Activated naive CD4-positive, alpha-beta T cell treated with anti-CD3 and anti-CD28 coated beads for 36 hours (primary cell): Measurements from ENCODE around the gene PRKCI. TPM values are rescaled to one million over a fixed set of nuclear protein-coding genes. Genes with fewer than 3 reads are reported as not detected.
A peak's percentile ranks its signal among the peaks of the same experiment; 100 is the strongest.
"Not testable (repeated sequence)": the region's sequence is repeated elsewhere in the genome, so short reads cannot be mapped to it uniquely, and the experiment has no call there.

ENCODE experiments used
- CTCF ChIA-PET: fragments of 350-600 bp; sonication (Branson Sonifier 250); formaldehyde crosslinking; loops from one replicate; lab custom pipeline; 2021; ENCODE audit warnings: antibody characterized with exemption; lab: Charles Lee
- DNase-seq: peaks from one replicate; pipeline ENCODE4 v3.0.0-alpha.2; 2020
- H3K27ac Mint-ChIP-seq: one replicate; pipeline ENCODE4 v1.8.0; 2021; ENCODE audit warnings: mild to moderate bottlenecking, mixed read lengths
- H3K27me3 Mint-ChIP-seq: one replicate; pipeline ENCODE4 v1.8.0; 2021; ENCODE audit warnings: low read depth, mixed read lengths
- H3K36me3 Mint-ChIP-seq: one replicate; pipeline ENCODE4 v1.8.0; 2021; ENCODE audit warnings: low read depth, mixed read lengths
- H3K4me1 Mint-ChIP-seq: one replicate; pipeline ENCODE4 v1.8.0; 2021; ENCODE audit warnings: low read depth, mixed read lengths
- H3K4me3 Mint-ChIP-seq: one replicate; pipeline ENCODE4 v1.8.0; 2021; ENCODE audit warnings: mild to moderate bottlenecking, moderate library complexity, mixed read lengths
- H3K9me3 Mint-ChIP-seq: one replicate; pipeline ENCODE4 v1.8.0; 2021; ENCODE audit warnings: mixed read lengths
- intact Hi-C: fragments of 100-400 bp; cut with micrococcal nuclease; formaldehyde crosslinking; loops from one replicate; pipeline ENCODE4 v1.15.1; 2023
- total RNA-seq, 2 experiments: library from RNA; stranded (reverse); gene quantifications; one replicate each; pipeline ENCODE4 v1.2.3, GENCODE V29; 2021

The PRKCI gene
- total RNA-seq, 2 experiments from 2014 or later, result 20.8 to 23.0 TPM

DNA sequence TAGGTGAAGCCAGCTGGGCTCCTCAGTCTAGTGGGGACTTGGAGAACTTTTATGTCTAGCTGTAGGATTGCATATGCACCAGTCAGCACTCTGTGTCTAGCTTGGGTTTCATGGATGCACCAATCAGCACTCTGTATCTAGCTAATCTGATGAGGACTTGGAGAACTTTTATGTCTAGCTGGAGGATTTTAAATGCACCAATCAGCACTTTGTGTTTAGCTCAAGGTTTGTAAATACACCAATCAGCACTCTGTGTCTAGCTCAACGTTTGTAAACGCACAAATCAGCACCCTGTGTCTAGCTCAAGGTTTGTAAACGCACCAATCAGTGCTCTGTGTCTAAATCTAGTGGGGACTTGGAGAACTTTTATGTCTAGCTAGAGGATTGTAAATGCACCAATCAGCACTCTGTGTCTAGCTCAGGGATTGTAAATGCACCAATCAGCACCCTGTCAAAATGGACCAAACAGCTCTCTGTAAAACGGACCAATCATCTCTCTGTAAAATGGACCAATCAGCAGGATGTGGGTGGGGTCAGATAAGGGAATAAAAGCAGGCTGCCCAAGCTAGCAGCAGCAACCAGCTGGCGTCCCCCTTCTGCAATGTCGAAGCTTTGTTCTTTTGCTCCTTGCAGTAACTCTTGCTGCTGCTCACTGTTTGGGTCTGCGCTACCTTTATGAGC, 105.8 kb downstream of the PRKCI start:
- H3K27ac Mint-ChIP-seq, H3K27me3 Mint-ChIP-seq, H3K36me3 Mint-ChIP-seq, DNase-seq, H3K4me3 Mint-ChIP-seq, H3K4me1 Mint-ChIP-seq, intact Hi-C loops, H3K9me3 Mint-ChIP-seq: not testable (repeated sequence)
- CTCF ChIA-PET, result interaction anchor here (0.6 to 1.3 kb wide), 2 partner anchors 11 to 207 kb away, joined by 3 read pairs; no protein-coding TSS in a partner anchor

DNA sequence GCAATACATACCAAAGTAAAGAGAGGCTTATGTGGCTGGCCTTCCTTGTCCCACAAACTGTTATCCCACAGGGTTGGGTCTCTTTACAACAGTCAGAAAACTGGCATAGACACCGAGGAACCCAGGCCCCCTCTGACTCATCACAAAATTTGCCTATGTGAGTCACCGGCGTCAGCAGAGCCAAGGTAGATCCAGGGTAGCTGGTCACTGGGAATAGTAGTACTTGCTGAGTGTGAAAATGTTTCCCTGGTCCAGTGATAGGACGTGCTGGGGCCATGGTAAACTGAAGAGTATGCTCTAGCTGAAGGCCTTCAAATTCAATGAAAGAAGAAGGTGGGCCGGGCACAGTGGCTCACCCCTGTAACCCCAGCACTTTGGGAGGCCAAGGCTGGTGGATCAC, 108.1 kb downstream of the PRKCI start:
- no peaks in the 10 kb centered on the region for H3K4me1 Mint-ChIP-seq
- no peak overlapping the region for H3K27ac Mint-ChIP-seq
- H3K4me3 Mint-ChIP-seq, result no peak overlapping the region
- intact Hi-C loops, result no loop called here
- peaks cover 5% of the 10 kb centered on the region for H3K9me3 Mint-ChIP-seq
- peaks cover under 1% of the 10 kb centered on the region for H3K27me3 Mint-ChIP-seq
- H3K36me3 Mint-ChIP-seq, result no peaks in the 10 kb centered on the region
- DNase-seq, result no peak
- CTCF ChIA-PET, result no interaction called here

DNA sequence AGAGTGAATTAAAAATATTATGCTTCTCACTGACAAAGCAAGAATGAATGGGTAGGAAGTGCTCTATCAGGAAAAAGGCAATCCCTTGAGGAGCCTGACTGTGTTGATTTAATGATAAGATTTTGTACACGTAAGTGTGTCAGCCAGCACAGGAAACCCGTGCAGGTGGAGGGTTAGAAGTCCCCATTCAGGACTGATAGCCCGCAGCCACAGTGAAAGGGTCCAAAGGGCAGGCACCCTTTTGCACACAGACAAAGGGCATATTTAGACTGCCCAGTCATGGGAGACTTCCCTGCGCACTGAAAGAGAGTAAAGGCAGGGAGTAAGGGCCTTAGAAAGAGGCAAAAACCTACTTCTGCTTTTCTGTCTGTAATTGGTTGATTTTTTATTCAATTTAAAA, 108.9 kb downstream of the PRKCI start:
- H3K27me3 Mint-ChIP-seq, result no peaks in the 10 kb centered on the region
- no peak overlapping the region for H3K4me3 Mint-ChIP-seq
- CTCF ChIA-PET, result no interaction called here
- intact Hi-C loops, result no loop called here
- no peak for DNase-seq
- H3K4me1 Mint-ChIP-seq, result no peaks in the 10 kb centered on the region
- no peaks in the 10 kb centered on the region for H3K36me3 Mint-ChIP-seq
- H3K9me3 Mint-ChIP-seq, result peaks cover 5% of the 10 kb centered on the region
- no peak overlapping the region for H3K27ac Mint-ChIP-seq

DNA sequence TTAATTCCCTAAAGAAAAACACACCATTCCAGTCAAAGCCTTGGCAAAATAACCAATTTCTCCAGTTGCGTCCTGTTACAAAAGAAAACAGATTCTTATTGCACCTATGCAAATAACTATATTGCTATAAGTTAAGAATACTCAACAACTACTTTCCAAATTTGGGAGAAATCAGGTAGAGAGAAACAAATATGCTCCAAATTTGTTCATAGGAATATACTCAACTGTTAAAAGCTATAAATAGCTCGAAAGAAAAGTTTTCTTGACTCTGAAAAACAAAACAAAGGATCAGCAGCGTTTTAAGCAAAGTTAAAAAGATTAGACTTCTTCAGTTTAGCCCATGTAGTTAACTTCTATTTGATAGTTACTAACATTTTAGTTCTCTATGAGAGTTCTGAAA, 115.2 kb downstream of the PRKCI start:
- Mint-ChIP-seq H3K36me3 (no peaks in the 10 kb centered on the region), H3K4me1 (no peaks in the 10 kb centered on the region), H3K27ac (no peak overlapping the region), H3K9me3 (peaks cover 16% of the 10 kb centered on the region), H3K4me3 (no peak overlapping the region), H3K27me3 (no peaks in the 10 kb centered on the region)
- DNase-seq, result no peak
- CTCF ChIA-PET, result interaction anchor here (0.5 to 0.6 kb wide), 2 partner anchors 61 to 475 kb away, joined by 3 to 4 read pairs; no protein-coding TSS in a partner anchor
- intact Hi-C loops, result no loop called here

DNA sequence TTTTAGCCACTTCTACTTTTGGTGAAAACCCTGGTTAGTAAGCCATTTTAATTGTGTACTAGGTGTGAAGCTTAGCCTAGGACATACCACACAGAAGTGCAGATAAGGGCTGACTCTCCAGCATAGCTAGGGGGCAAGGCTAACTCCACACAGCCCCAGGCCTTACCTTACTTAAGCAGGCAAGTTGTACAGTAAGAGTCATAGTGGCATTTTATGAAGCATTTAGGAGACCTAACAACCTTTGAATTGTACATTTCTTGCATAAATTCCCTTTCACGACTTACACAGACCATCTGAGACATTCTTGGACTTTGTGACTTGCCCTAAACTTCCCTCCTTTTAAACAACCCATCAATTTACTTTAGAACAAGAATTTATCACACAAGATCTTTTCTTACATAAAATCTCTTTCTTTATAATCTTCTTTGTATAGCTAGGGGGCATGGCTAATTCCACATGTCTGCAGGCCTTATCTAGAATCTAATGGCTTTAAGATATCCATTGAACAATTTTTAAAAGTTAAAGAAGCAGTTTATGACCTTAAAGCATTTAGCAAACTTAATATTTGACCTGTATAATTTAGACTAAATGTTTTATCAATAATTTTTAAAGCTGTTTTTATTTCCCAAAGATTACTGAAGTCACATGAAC, 116.6 kb downstream of the PRKCI start:
- peaks cover 16% of the 10 kb centered on the region for H3K9me3 Mint-ChIP-seq
- no peak overlapping the region for H3K4me3 Mint-ChIP-seq
- intact Hi-C loops, result no loop called here
- H3K27me3 Mint-ChIP-seq, result no peaks in the 10 kb centered on the region
- DNase-seq, result no peak
- no peaks in the 10 kb centered on the region for H3K36me3 Mint-ChIP-seq
- H3K27ac Mint-ChIP-seq, result no peak overlapping the region
- CTCF ChIA-PET, result interaction anchor here (0.6 to 1.5 kb wide), 2 partner anchors 10 to 28 kb away, joined by 3 to 5 read pairs; no protein-coding TSS in a partner anchor
- no peaks in the 10 kb centered on the region for H3K4me1 Mint-ChIP-seq

DNA sequence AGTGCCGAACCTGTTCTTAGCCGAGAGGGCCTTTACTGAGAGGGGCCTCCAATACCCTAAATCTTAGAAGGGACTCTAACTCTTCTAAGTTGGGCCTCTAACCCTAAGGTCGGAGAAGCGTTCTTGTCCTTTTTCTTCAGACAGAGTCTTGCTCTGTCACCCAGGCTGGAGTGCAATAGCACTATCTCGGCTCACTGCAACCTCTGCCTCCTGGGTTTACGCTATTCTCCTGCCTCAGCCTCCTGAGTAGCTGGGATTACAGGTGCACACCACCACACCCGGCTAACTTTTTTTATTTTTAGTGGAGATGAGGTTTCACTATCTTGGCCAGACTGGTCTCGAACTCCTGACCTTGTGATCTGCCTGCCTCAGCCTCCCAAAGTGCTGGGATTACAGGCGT, 120.0 kb downstream of the PRKCI start:
- CTCF ChIA-PET, result interaction anchor here (0.9 kb wide), 1 partner anchor 13 kb away, joined by 3 read pairs; no protein-coding TSS in a partner anchor
- H3K27me3 Mint-ChIP-seq, H3K36me3 Mint-ChIP-seq, H3K4me3 Mint-ChIP-seq, DNase-seq, H3K27ac Mint-ChIP-seq, H3K4me1 Mint-ChIP-seq, intact Hi-C loops: not testable (repeated sequence)
- H3K9me3 Mint-ChIP-seq, result peaks cover 14% of the 10 kb centered on the region

DNA sequence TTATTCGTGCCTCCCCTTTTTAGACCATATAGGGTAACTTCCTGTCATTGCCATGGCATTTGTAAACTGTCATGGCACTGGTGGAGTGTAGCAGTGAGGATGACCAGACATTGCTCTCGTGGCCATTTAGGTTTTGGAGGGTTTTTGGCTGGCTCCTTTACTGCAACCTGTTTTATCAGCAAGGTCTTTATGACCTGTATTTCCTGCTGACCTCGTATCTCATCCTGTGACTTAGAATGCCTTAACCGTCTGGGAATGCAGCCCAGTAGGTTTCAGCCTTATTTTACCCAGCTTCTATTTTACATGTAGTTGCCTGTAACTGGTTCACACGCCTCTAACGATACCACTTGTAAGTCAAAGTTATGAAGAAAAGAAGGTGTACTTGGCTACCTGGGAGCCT, 121.6 kb downstream of the PRKCI start:
- H3K4me1 Mint-ChIP-seq, intact Hi-C loops, H3K36me3 Mint-ChIP-seq, DNase-seq, H3K27ac Mint-ChIP-seq, H3K9me3 Mint-ChIP-seq, CTCF ChIA-PET, H3K27me3 Mint-ChIP-seq, H3K4me3 Mint-ChIP-seq: not testable (repeated sequence)

DNA sequence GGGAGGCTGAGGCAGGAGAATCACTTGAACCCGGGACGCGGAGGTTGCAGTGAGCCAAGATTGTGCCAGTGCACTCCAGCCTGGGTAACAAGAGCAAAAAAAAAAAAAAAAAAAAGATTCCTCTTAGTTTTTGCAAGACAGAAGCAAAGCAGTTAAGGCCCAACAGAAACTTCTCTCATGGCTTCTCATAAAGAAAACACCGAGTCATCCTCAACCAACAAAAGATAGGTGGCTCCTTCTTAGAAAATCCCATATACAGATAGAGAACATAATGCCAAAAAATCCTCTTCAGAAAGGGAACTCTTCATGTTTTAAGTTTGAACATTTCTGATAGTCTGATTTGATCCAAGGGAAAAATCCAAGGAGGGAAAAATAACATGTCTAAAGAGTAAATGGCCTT, 122.7 kb downstream of the PRKCI start:
- H3K9me3 Mint-ChIP-seq, result no peaks in the 10 kb centered on the region
- peaks cover 5% of the 10 kb centered on the region for H3K4me1 Mint-ChIP-seq
- peak overlapping the region; percentile 30 for H3K27ac Mint-ChIP-seq
- intact Hi-C loops, result no loop called here
- H3K4me3 Mint-ChIP-seq, result no peak overlapping the region
- no peak for DNase-seq
- H3K36me3 Mint-ChIP-seq, result no peaks in the 10 kb centered on the region
- CTCF ChIA-PET, result no interaction called here
- H3K27me3 Mint-ChIP-seq, result no peaks in the 10 kb centered on the region

DNA sequence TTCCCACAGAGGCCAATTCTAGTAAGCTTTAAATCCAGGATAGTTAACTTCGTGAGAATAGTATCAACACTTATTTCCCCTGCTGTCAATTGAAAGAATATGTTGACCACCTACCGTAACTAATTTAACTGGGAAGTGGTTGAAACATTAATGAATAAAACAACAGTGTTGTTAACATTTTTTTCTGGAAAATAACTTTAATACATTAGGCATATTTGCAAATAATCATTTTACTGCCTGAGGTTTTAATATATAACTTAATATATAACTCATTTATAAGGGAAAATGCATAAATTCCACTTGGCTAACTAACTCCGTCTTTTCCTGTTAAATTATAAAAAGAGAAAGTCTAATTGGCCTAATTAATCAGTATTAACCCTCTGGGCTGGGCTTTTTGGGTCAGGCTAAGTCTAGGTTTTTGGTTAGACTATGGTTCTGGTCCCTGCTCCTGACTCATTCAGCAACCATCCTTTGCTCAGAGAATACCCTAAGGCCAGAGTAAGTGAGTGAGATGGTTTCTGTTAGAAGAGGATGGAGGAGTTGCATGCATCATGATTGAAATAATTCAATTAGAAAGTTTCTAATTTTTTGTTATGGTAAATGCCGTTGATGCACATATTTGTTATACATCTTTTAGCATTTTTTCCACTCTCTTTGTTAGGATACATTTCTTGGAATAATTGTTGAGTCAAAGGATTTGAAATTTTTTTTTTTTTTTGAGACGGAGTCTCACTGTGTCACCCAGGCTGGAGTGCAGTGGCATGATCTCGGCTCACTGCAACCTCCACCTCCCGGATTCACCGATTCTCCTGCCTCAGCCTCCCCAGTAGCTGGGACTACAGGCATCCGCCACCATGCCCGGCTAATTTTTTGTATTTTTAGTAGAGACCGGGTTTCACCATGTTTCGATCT, 124.5 kb downstream of the PRKCI start:
- no peak for DNase-seq
- CTCF ChIA-PET, result no interaction called here
- Mint-ChIP-seq H3K27me3 (no peaks in the 10 kb centered on the region), H3K9me3 (no peaks in the 10 kb centered on the region), H3K27ac (no peak overlapping the region), H3K4me3 (no peak overlapping the region), H3K4me1 (peaks cover 8% of the 10 kb centered on the region), H3K36me3 (no peaks in the 10 kb centered on the region)
- intact Hi-C loops, result no loop called here

DNA sequence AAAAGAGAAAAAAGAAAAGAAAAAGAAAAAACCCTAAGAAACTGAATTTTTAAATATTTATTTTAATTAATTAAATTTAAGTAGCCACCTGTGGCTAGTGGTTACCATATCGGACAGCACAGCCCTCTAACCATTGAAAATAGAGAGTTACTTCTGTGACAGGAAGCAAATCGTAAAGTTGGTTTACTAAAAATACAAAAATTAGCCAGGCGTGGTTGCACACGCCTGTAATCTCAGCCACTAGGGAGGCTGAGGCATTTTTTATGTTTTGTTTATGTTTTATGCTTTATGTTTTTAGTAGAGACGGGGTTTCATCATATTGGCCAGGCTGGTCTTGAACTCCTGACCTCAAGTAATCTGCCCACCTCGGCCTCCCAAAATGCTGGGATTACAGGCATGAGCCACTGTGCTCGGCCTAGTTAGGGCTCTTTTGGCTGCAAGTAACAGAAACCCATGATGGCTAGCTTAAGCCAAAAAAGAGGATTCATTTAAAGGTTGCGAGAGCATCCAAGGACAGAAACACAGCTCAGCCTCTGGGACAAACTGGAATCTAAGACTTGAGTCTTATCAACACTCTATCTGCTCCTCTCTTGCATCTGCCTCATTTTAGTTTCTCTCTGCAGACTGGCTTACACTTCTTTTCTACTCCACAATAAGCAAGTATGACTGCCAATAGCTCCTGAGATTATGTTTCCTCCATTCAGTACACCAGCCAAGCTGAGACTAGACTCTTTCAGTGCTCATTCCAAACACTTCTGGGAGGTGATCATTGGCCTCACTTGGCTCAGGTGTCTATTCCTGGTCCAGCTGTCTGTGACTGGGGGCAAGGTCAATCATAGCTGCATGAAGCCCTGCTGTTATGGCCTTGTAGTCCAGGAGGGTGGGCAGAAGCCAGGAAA, 128.5 kb downstream of the PRKCI start:
- H3K27me3 Mint-ChIP-seq, result no peaks in the 10 kb centered on the region
- no peak overlapping the region for H3K27ac Mint-ChIP-seq
- H3K4me3 Mint-ChIP-seq, result no peak overlapping the region
- H3K9me3 Mint-ChIP-seq, result no peaks in the 10 kb centered on the region
- intact Hi-C loops, result loop anchor here (10.0 kb wide), 1 partner anchor 1104 kb away; no protein-coding TSS in a partner anchor
- H3K36me3 Mint-ChIP-seq, result no peaks in the 10 kb centered on the region
- CTCF ChIA-PET, result interaction anchor here (0.5 to 1.1 kb wide), 2 partner anchors 30 to 62 kb away, joined by 4 to 5 read pairs; no protein-coding TSS in a partner anchor
- no peak for DNase-seq
- H3K4me1 Mint-ChIP-seq, result peaks cover 10% of the 10 kb centered on the region

DNA sequence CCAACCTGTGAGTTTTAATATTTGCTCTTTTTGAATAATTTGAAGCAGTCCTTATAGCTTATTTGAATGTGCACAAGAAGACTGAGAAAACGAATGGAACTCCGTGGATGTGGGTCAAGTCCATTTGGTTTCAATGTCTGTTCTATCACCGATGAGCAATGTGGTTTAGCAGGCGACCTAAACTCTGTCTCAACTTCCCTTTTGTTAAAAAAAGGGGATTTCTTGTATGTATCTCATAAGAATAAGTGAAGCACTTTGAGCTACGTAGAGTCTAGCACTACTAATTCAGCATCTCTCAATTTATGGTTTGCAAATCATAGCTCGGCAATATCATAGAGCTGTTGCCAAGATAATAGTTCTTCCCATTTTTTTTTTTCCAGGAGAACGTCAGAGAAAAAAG, 130.7 kb downstream of the PRKCI start:
- no peaks in the 10 kb centered on the region for H3K9me3 Mint-ChIP-seq
- CTCF ChIA-PET, result interaction anchor here (0.6 to 1.5 kb wide), 5 partner anchors 43 to 541 kb away, joined by 3 to 5 read pairs (median 4); no protein-coding TSS in a partner anchor
- intact Hi-C loops, result loop anchor here (10.0 kb wide), 1 partner anchor 1102 kb away; no protein-coding TSS in a partner anchor
- H3K4me1 Mint-ChIP-seq, result peaks cover 14% of the 10 kb centered on the region
- H3K27ac Mint-ChIP-seq, result no peak overlapping the region
- no peak overlapping the region for H3K4me3 Mint-ChIP-seq
- no peak for DNase-seq
- peaks cover 1% of the 10 kb centered on the region for H3K36me3 Mint-ChIP-seq
- H3K27me3 Mint-ChIP-seq, result no peaks in the 10 kb centered on the region
